Endothelial cell of umbilical vein (primary cell): ENCODE data around the gene ATP5MC2. TPM values are rescaled to one million over a fixed set of nuclear protein-coding genes. Genes with fewer than 3 reads are reported as not detected.

Source experiments
- BruUV-seq: library from RNA; stranded (reverse); fragments of 400-500 nt; replicated peaks from 2 replicates; lab custom pipeline; 2021; lab: Mats Ljungman, UMichigan
- CTCF ChIA-PET: fragments of 300-600, 350-600 bp; sonication (Branson Sonifier 250); formaldehyde crosslinking; loops from one replicate; lab custom pipeline; 2021; ENCODE audit warnings: antibody characterized with exemption, inconsistent platforms; lab: Charles Lee
- POLR2A ChIA-PET: fragments of 300-600, 350-600 bp; sonication (Branson Sonifier 250); formaldehyde crosslinking; loops from one replicate; lab custom pipeline; 2021; ENCODE audit warnings: antibody characterized with exemption, inconsistent platforms; lab: Charles Lee
- DNase-seq: peaks from one replicate; pipeline ENCODE4 v3.0.0-alpha.2; 2011; ENCODE audit warnings: low read depth, low spot score
- FAIRE-seq: peaks from 2 replicates; lab custom pipeline; 2011; peaks lifted over from hg19 to GRCh38; lab: Jason Lieb, UNC
- H2AFZ ChIP-seq: 2 replicates; pipeline ENCODE4 v1.6.0; 2012; ENCODE audit warnings: low read depth, low read length, control low read depth, inconsistent platforms
- H3K27ac ChIP-seq: 2 replicates; pipeline ENCODE4 v1.5.1; 2011; ENCODE audit warnings: low read depth, mild to moderate bottlenecking, control low read depth, low read length, moderate library complexity; ENCODE audit not compliant: insufficient read depth
- H3K27me3 ChIP-seq, 2 experiments: 2 replicates each; pipeline versions ENCODE4 v1.6.0 to v1.6.1; 2011; ENCODE audit warnings: low read length in 2 of 2, mixed read lengths in 1 of 2; ENCODE audit not compliant: control insufficient read depth in 2 of 2, insufficient read depth in 2 of 2
- H3K36me3 ChIP-seq, 2 experiments: 2 replicates in 1 of 2; 3 replicates in 1 of 2; pipeline ENCODE4 v1.5.1; 2011; ENCODE audit warnings: low read length in 2 of 2, mild to moderate bottlenecking in 1 of 2, moderate library complexity in 1 of 2; ENCODE audit not compliant: control insufficient read depth in 2 of 2, insufficient read depth in 2 of 2; ENCODE audit errors: extremely low read depth in 1 of 2
- H3K4me1 ChIP-seq: 3 replicates; pipeline ENCODE4 v1.5.1; 2011; ENCODE audit warnings: mild to moderate bottlenecking, low read length; ENCODE audit not compliant: control insufficient read depth, insufficient read depth; ENCODE audit errors: extremely low read depth
- H3K4me2 ChIP-seq: 2 replicates; pipeline ENCODE4 v1.6.1; 2011; ENCODE audit warnings: low read length, control low read depth, mixed read lengths; ENCODE audit not compliant: insufficient read depth
- H3K4me3 ChIP-seq, 3 experiments: fragments of 200-600 bp in 1 of 3; sonication (generic), shearing (Covaris generic) in 1 of 3; replicated peaks in 1 of 3; 2 replicates each; pipeline ENCODE4 v1.5.1; 2011 to 2016; ENCODE audit warnings: control low read depth in 3 of 3, low read length in 3 of 3, mild to moderate bottlenecking in 2 of 3, inconsistent platforms in 1 of 3, low read depth in 1 of 3, moderate library complexity in 1 of 3; ENCODE audit not compliant: insufficient read depth in 1 of 3
- H3K79me2 ChIP-seq: 2 replicates; pipeline ENCODE4 v1.6.0; 2012; ENCODE audit warnings: low read length, inconsistent platforms; ENCODE audit not compliant: control insufficient read depth, insufficient read depth
- H3K9ac ChIP-seq: replicated peaks from 2 replicates; pipeline ENCODE3; 2011; ENCODE audit warnings: low read length, control low read depth; ENCODE audit not compliant: insufficient read depth; ENCODE audit errors: extremely low read depth
- H3K9me1 ChIP-seq: replicated peaks from 3 replicates; pipeline ENCODE4 v1.6.0; 2011; ENCODE audit warnings: mild to moderate bottlenecking, low read length; ENCODE audit not compliant: control insufficient read depth, insufficient read depth; ENCODE audit errors: extremely low read depth
- H3K9me3 ChIP-seq: replicated peaks from 2 replicates; pipeline ENCODE4 v1.5.1; 2012; ENCODE audit warnings: low read length, inconsistent platforms; ENCODE audit not compliant: control insufficient read depth, insufficient read depth
- H4K20me1 ChIP-seq: replicated peaks from 2 replicates; pipeline ENCODE3; 2011; ENCODE audit warnings: mild to moderate bottlenecking, low read length; ENCODE audit not compliant: control insufficient read depth, insufficient read depth; ENCODE audit errors: extremely low read depth
- CTCF ChIP-seq, 2 donors: IDR thresholded peaks; 1 replicate in 1 of 2; 2 replicates in 1 of 2; pipeline ENCODE4 v1.5.1; 2011; ENCODE audit warnings: low read length in 2 of 2, mild to moderate bottlenecking in 2 of 2, moderate library complexity in 2 of 2, control low read depth in 1 of 2, inconsistent platforms in 1 of 2, low read depth in 1 of 2; ENCODE audit not compliant: insufficient read depth in 1 of 2; ENCODE audit errors: extremely low read depth in 1 of 2
- EZH2 ChIP-seq: IDR thresholded peaks from 2 replicates; pipeline ENCODE4 v1.6.1; 2012; ENCODE audit warnings: borderline replicate concordance, low read depth, mild to moderate bottlenecking, moderate library complexity, low read length, inconsistent platforms; ENCODE audit not compliant: severe bottlenecking
- FOS ChIP-seq: IDR thresholded peaks from 2 replicates; pipeline ENCODE4 v1.6.1; 2011; ENCODE audit warnings: mild to moderate bottlenecking, low read length, moderate library complexity, borderline replicate concordance; ENCODE audit not compliant: insufficient read depth
- GATA2 ChIP-seq: IDR thresholded peaks from 2 replicates; pipeline ENCODE4 v1.7.0; 2011; ENCODE audit warnings: low read depth, mild to moderate bottlenecking, moderate library complexity, mixed read lengths, low read length; ENCODE audit not compliant: insufficient read length, insufficient read depth
- JUN ChIP-seq: IDR thresholded peaks from 2 replicates; pipeline ENCODE4 v1.6.1; 2011; ENCODE audit warnings: borderline replicate concordance, low read depth; ENCODE audit not compliant: insufficient read length, insufficient read depth
- MYC ChIP-seq: IDR thresholded peaks from one replicate; pipeline ENCODE4 v1.6.1; 2011; ENCODE audit warnings: mild to moderate bottlenecking, low read depth, low read length
- POLR2A ChIP-seq: IDR thresholded peaks from 2 replicates; pipeline ENCODE4 v1.6.1; 2012; ENCODE audit warnings: low read depth, mild to moderate bottlenecking, control low read depth, low read length
- POLR2AphosphoS5 ChIP-seq: IDR thresholded peaks from 2 replicates; pipeline ENCODE4 v1.6.1; 2012; ENCODE audit warnings: low read depth, mild to moderate bottlenecking, control low read depth, low read length, moderate library complexity; ENCODE audit not compliant: insufficient read depth
- dilution Hi-C: fragments of 300-500 bp; cut with MboI; formaldehyde crosslinking; loops from one replicate; pipeline ENCODE4 v1.15.0; 2019; ENCODE audit warnings: low sequenced_read_pairs; ENCODE audit not compliant: extremely low pct_ligation_motif_present
- intact Hi-C: fragments of 100-400 bp; cut with micrococcal nuclease; formaldehyde crosslinking; loops from one replicate; pipeline ENCODE4 v1.10.0; 2022
- polyA plus RNA-seq, 4 experiments: library from polyadenylated mRNA; depleted of rRNA in 3 of 4; stranded (reverse) in 3 of 4; unstranded in 1 of 4; fragments of >200 nt; gene quantifications; 2 replicates each; pipeline versions ENCODE4 v1.2.1 to v1.2.3, GENCODE V29; 2011 to 2012; ENCODE audit warnings: missing spikeins in 1 of 4
- total RNA-seq: library from RNA; stranded (reverse); gene quantifications from 2 replicates; pipeline ENCODE4 v1.2.3, GENCODE V29; 2021
- TF ChIP-seq, protein P1 (sequence below): IDR thresholded peaks from 2 replicates; pipeline ENCODE4 v1.6.1; 2011; ENCODE audit not compliant: insufficient read depth, insufficient read length

The ATP5MC2 gene
- total and polyA plus RNA-seq, 2 donors (not counting 3 experiments of a cell fraction or from before 2014, with no cell fraction given): 402 to 820 TPM

DNA sequence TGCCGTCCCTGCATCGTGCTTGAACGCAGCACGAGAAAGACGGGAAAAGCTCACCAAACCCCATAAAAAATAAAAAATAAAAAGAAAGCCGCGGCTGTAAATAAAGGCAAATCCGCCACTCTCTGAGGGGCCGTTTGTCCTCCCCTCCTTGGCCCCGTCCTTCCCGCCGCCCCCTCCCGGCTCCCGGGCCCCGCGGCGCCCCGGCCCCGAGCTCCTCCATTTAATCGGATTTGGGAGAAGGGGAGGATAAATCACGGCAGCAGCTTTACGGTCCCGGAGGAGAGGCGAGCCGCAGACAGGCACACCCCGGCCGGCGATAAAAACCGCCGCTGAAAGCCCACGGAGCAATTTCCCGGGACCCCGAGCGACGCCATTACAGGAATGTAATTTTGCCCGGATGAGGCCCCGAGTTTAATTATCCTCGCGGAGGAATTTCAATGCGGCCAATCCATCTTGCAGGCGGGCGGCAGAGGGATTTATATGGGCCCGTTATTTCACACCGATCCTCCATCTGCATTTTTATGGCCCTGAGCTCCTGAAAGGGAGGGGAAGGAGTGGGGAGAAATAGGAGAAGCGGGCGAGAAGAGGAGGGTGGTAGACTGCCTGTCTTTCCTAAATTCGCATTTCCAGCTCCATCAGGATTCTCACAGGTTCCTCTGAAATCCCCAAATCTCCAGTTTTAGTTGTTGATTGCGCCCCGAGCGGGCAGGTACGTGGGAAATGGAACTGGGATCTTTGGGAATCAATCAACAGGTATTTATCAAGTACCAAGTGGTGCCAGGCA is 1.3 kb upstream of the ATP5MC2 start:
- Histone ChIP-seq H3K36me3 (peaks cover 0 to 3% of the 10 kb centered on the region in 2 experiments), H3K4me2 (peak overlapping the region; percentile 44)
- DNase-seq: peak; percentile 26

GRCh38 chr12:53676656-53677015 is 753 bp upstream of the ATP5MC2 start:
- ChIA-PET POLR2A (interaction anchor here (1.0 kb wide), 1 partner anchor 9 kb away, joined by 3 read pairs; no protein-coding TSS in a partner anchor), CTCF (interaction anchor here (0.7 to 6.2 kb wide), 26 partner anchors 10 to 694 kb away, joined by 3 to 213 read pairs (median 4); partner anchors contain the start of gene ATF7)
- TF ChIP-seq, protein P1, sequence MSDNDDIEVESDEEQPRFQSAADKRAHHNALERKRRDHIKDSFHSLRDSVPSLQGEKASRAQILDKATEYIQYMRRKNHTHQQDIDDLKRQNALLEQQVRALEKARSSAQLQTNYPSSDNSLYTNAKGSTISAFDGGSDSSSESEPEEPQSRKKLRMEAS: no peak
- TF ChIP-seq MYC (no peak), EZH2 (no peak), CTCF (IDR thresholded peaks at IDR 0.05; ENCODE audit: extremely low read depth in 1 of 2, insufficient read depth in 1 of 2, low read depth in 1 of 2, low read length in 2 of 2) (no peak), JUN (no peak), POLR2A (no peak), FOS (no peak), GATA2 (no peak), POLR2AphosphoS5 (no peak)
- H3K9me1 ChIP-seq: no peaks in the 10 kb centered on the region
- H3K27me3 ChIP-seq: no peaks in the 10 kb centered on the region
- H2AFZ ChIP-seq: peak overlapping the region; percentile 99
- peaks cover 26% of the 10 kb centered on the region for H3K4me1 ChIP-seq
- peaks cover 31% of the 10 kb centered on the region for H3K79me2 ChIP-seq
- peaks cover 1 to 3% of the 10 kb centered on the region in 2 experiments for H3K36me3 ChIP-seq
- peak overlapping the region; percentile 44 for H3K4me2 ChIP-seq
- peak overlapping the region; percentile 55 for H3K9ac ChIP-seq
- no peaks in the 10 kb centered on the region for H3K9me3 ChIP-seq
- H3K27ac ChIP-seq: peak overlapping the region; percentile 56
- intact Hi-C loops (loop anchor here (1.0 to 5.0 kb wide), 7 partner anchors 20 to 224 kb away; partner anchors contain the start of genes ATF7, PCBP2 and TARBP2), dilution Hi-C loops (no loop called here)
- DNase-seq: no peak
- TSS peak; percentile 86 for BruUV-seq
- no peak for FAIRE-seq
- H4K20me1 ChIP-seq: no peaks in the 10 kb centered on the region
- H3K4me3 ChIP-seq: peak overlapping the region in 1 of 3 experiments; percentile 1

More for the DNA sequence above, 1.3 kb upstream of the ATP5MC2 start:
- dilution Hi-C loops: no loop called here
- H3K9me3 ChIP-seq: no peaks in the 10 kb centered on the region
- peaks cover 26% of the 10 kb centered on the region for H3K4me1 ChIP-seq
- peaks cover 30% of the 10 kb centered on the region for H3K79me2 ChIP-seq
- H4K20me1 ChIP-seq: no peaks in the 10 kb centered on the region
- ChIA-PET POLR2A (no interaction called here), CTCF (interaction anchor here (0.7 to 6.2 kb wide), 13 partner anchors 10 to 134 kb away, joined by 3 to 213 read pairs (median 4); partner anchors contain the start of gene ATF7)
- H3K9ac ChIP-seq: peak overlapping the region; percentile 55
- no peaks in the 10 kb centered on the region for H3K9me1 ChIP-seq
- TF ChIP-seq JUN (no peak), EZH2 (peak; percentile 23)
- H3K4me3 ChIP-seq: peak overlapping the region in 2 of 3 experiments; percentile 6 to 14
- H2AFZ ChIP-seq: peak overlapping the region; percentile 99
- intact Hi-C loops: loop anchor here (5.0 kb wide), 1 partner anchor 225 kb away; the partner anchor contains the start of gene PCBP2
- FAIRE-seq: peak; percentile 52
- H3K27me3 ChIP-seq: no peaks in the 10 kb centered on the region
- peak overlapping the region; percentile 56 for H3K27ac ChIP-seq
- no TSS peak for BruUV-seq
